Measurements from ENCODE around the gene RAB5IF.

- TF ChIP-seq CTCF (IDR thresholded peaks at IDR 0.05), result no peak
- no peak for TF ChIP-seq EZH2 (IDR thresholded peaks at IDR 0.05; ENCODE audit: borderline replicate concordance, insufficient read depth, low read depth, low read length, poor library complexity, severe bottlenecking)
Measured at GRCh38 chr20:36572701-36573102, 32.9 kb upstream of the RAB5IF start.
